Measurements from ENCODE around the gene PPP1R2B.

Gene PPP1R2B

DNA sequence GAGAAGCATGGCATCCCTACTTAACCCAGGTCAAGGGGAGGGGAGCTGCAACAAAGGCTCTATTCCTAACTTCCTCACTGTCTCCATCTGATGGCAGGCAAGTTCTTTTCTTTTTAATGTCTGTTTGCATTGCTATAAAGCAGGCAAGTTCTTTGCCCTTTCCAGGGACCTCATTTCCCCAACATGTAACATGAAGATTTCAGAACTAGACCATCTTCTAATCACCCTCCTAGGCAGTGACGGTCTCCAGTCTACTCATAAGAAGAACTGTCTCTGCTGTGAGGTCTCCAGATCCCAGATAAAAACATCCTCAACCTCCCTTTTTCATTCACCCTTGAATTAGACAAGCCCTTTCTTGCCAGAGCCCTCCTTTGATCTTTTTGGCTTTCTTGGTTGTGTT, 42.1 kb downstream of the PPP1R2B start:
- DNase-seq (ENCODE audit: extremely low spot score), result no peak
- POLR2A ChIA-PET, result no interaction called here
- TF ChIP-seq NFRKB (IDR thresholded peaks at IDR 0.05) (no peak), LEF1 (IDR thresholded peaks at IDR 0.05; ENCODE audit: borderline replicate concordance) (no peak), ELF4 (IDR thresholded peaks at IDR 0.05) (no peak), BHLHE40 (IDR thresholded peaks at IDR 0.05; ENCODE audit: borderline replicate concordance) (no peak), ARNT (IDR thresholded peaks at IDR 0.05) (no peak), FOXK2 (IDR thresholded peaks at IDR 0.05) (no peak), FOXA1 (IDR thresholded peaks at IDR 0.05) (no peak), SUZ12 (IDR thresholded peaks at IDR 0.05) (no peak), HDGF (IDR thresholded peaks at IDR 0.05; ENCODE audit: borderline replicate concordance) (no peak), L3MBTL2 (conservative IDR thresholded peaks at IDR 0.05) (no peak), TARDBP (IDR thresholded peaks at IDR 0.05) (no peak), CTBP1 (IDR thresholded peaks at IDR 0.05; ENCODE audit: borderline replicate concordance) (no peak), SP1 (IDR thresholded peaks at IDR 0.05) (no peak), ZNF384 (IDR thresholded peaks at IDR 0.05) (no peak), FOXM1 (IDR thresholded peaks at IDR 0.05; ENCODE audit: borderline replicate concordance) (no peak)
- TF ChIP-seq, protein P1, sequence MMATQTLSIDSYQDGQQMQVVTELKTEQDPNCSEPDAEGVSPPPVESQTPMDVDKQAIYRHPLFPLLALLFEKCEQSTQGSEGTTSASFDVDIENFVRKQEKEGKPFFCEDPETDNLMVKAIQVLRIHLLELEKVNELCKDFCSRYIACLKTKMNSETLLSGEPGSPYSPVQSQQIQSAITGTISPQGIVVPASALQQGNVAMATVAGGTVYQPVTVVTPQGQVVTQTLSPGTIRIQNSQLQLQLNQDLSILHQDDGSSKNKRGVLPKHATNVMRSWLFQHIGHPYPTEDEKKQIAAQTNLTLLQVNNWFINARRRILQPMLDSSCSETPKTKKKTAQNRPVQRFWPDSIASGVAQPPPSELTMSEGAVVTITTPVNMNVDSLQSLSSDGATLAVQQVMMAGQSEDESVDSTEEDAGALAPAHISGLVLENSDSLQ (IDR thresholded peaks at IDR 0.05), result no peak
- CTCF ChIA-PET, result no interaction called here

DNA sequence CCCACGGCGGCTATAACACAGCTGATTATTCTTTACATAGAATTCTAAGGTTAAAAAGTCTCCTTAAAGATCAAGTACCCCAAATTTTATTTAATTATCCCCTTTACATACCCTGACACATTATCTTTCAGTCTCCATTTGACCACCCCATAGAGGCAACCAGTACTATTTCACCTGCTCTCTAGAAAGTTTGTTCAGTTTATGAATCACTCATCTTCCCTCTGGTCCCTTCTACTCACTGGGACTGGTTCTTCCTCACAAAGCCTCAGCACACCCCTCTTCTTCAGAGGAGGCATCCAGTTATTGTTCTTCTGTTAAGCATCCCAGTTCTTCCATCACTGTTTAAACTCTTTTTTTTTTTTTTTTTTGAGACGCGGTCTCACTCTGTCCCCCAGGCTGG, 42.8 kb downstream of the PPP1R2B start:
- no peak for TF ChIP-seq ELF4 (IDR thresholded peaks at IDR 0.05)
- TF ChIP-seq FOXA1 (IDR thresholded peaks at IDR 0.05), result no peak
- no peak for TF ChIP-seq SP1 (IDR thresholded peaks at IDR 0.05)
- TF ChIP-seq NFRKB (IDR thresholded peaks at IDR 0.05), result no peak
- TF ChIP-seq, protein P1 (IDR thresholded peaks at IDR 0.05), result no peak
- TF ChIP-seq ARNT (IDR thresholded peaks at IDR 0.05), result no peak
- no peak for TF ChIP-seq CTBP1 (IDR thresholded peaks at IDR 0.05; ENCODE audit: borderline replicate concordance)
- no peak for TF ChIP-seq SUZ12 (IDR thresholded peaks at IDR 0.05)
- TF ChIP-seq LEF1 (IDR thresholded peaks at IDR 0.05; ENCODE audit: borderline replicate concordance), result no peak
- TF ChIP-seq FOXK2 (IDR thresholded peaks at IDR 0.05), result no peak
- TF ChIP-seq L3MBTL2 (conservative IDR thresholded peaks at IDR 0.05), result no peak
- no peak for TF ChIP-seq BHLHE40 (IDR thresholded peaks at IDR 0.05; ENCODE audit: borderline replicate concordance)
- TF ChIP-seq FOXM1 (IDR thresholded peaks at IDR 0.05; ENCODE audit: borderline replicate concordance), result no peak
- TF ChIP-seq TARDBP (IDR thresholded peaks at IDR 0.05), result no peak
- no peak for TF ChIP-seq ZNF384 (IDR thresholded peaks at IDR 0.05)
- TF ChIP-seq HDGF (IDR thresholded peaks at IDR 0.05; ENCODE audit: borderline replicate concordance), result no peak
- ChIA-PET POLR2A (no interaction called here), CTCF (no interaction called here)
- DNase-seq (ENCODE audit: extremely low spot score), result no peak

DNA sequence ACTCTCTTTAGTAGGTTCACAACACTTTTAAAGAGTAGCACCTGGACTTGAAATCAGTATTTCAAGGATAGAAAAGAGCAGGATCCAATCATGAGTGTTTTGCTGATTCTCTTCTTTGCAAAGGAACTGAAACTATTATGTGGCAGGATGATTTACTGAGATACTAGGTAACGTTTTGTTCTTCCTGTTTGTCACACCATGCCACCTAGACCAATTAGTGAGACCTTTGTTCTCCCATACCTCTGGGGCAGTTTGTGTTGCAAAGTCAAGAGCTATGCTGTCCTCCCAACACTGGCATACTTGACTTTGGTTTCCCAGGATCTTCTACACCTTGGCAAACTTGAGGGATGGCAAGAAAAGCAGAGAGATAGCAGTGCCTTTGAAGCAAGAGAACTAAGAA, 43.4 kb downstream of the PPP1R2B start:
- no peak for DNase-seq (ENCODE audit: extremely low spot score)
- TF ChIP-seq CTBP1 (IDR thresholded peaks at IDR 0.05; ENCODE audit: borderline replicate concordance), result no peak
- CTCF ChIA-PET, result no interaction called here
- POLR2A ChIA-PET, result no interaction called here

DNA sequence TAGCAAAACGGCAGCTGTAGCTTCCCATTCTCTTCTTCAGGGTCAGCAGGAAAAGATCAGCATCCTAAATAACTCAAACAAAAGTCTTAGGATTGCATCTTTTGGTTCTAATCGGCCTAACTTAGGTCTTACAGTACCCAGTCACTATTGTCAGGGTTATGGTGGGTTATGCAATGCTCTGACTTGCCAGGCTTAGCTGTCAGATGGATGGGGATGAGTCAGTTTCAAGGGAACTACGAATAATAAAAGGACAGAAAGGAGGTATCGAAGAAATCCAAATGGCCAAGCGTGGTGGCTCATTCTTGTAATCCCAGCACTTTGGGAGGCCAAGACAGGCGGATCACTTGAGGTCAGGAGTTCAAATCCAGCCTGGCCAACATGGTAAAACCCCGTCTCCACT, 46.5 kb downstream of the PPP1R2B start:
- CTCF ChIA-PET, result no interaction called here
- no peak for DNase-seq (ENCODE audit: extremely low spot score)
- no peak for TF ChIP-seq ZNF384 (IDR thresholded peaks at IDR 0.05)
- no peak for TF ChIP-seq ELF4 (IDR thresholded peaks at IDR 0.05)
- TF ChIP-seq NFRKB (IDR thresholded peaks at IDR 0.05), result no peak
- TF ChIP-seq ARNT (IDR thresholded peaks at IDR 0.05), result no peak
- no peak for TF ChIP-seq HDGF (IDR thresholded peaks at IDR 0.05; ENCODE audit: borderline replicate concordance)
- no peak for TF ChIP-seq CTBP1 (IDR thresholded peaks at IDR 0.05; ENCODE audit: borderline replicate concordance)
- no peak for TF ChIP-seq SUZ12 (IDR thresholded peaks at IDR 0.05)
- no peak for TF ChIP-seq FOXK2 (IDR thresholded peaks at IDR 0.05)
- TF ChIP-seq LEF1 (IDR thresholded peaks at IDR 0.05; ENCODE audit: borderline replicate concordance), result no peak
- TF ChIP-seq FOXM1 (IDR thresholded peaks at IDR 0.05; ENCODE audit: borderline replicate concordance), result no peak
- no peak for TF ChIP-seq L3MBTL2 (conservative IDR thresholded peaks at IDR 0.05)
- TF ChIP-seq TARDBP (IDR thresholded peaks at IDR 0.05), result no peak
- TF ChIP-seq BHLHE40 (IDR thresholded peaks at IDR 0.05; ENCODE audit: borderline replicate concordance), result no peak
- TF ChIP-seq FOXA1 (IDR thresholded peaks at IDR 0.05), result no peak
- TF ChIP-seq, protein P1 (IDR thresholded peaks at IDR 0.05), result no peak
- TF ChIP-seq SP1 (IDR thresholded peaks at IDR 0.05), result no peak
- POLR2A ChIA-PET, result no interaction called here
